IPS DF 4.7 (cell line): ENCODE data around the gene S100PBP.
"Not testable (repeated sequence)": the region's sequence is repeated elsewhere in the genome, so short reads cannot be mapped to it uniquely, and the experiment has no call there.

Experiments
- DNase-seq: peaks from one replicate; pipeline ENCODE4 v3.0.0-alpha.2; 2013; ENCODE audit warnings: low spot score; ENCODE audit errors: extremely low read depth

S100PBP gene

GRCh38 chr1:32784817-32785216, 32.6 kb upstream of the S100PBP start:
- DNase-seq = no peak

GRCh38 chr1:32786856-32787255, 30.6 kb upstream of the S100PBP start:
- no peak for DNase-seq

- DNase-seq = not testable (repeated sequence)
These were observed 28.1 kb upstream of the S100PBP start for GRCh38 chr1:32789356-32789755.

- no peak for DNase-seq
These were observed 25.6 kb upstream of the S100PBP start for GRCh38 chr1:32791881-32792280.

- not testable (repeated sequence) for DNase-seq
These were observed 21.7 kb upstream of the S100PBP start for GRCh38 chr1:32795763-32796162.

- no peak for DNase-seq
These were observed 20.0 kb upstream of the S100PBP start for GRCh38 chr1:32797456-32797855.

- DNase-seq = no peak
These were observed 19.3 kb upstream of the S100PBP start for GRCh38 chr1:32798191-32798590.

- DNase-seq = no peak
These were observed 18.6 kb upstream of the S100PBP start for GRCh38 chr1:32798679-32799416.

GRCh38 chr1:32801096-32801715, 16.2 kb upstream of the S100PBP start:
- DNase-seq = no peak

GRCh38 chr1:32804460-32804859, 13.0 kb upstream of the S100PBP start:
- DNase-seq = not testable (repeated sequence)

- DNase-seq = no peak
These were observed 11.2 kb upstream of the S100PBP start for GRCh38 chr1:32806290-32806689.

GRCh38 chr1:32806910-32807523, 10.4 kb upstream of the S100PBP start:
- DNase-seq = no peak

GRCh38 chr1:32808580-32808979, 8.9 kb upstream of the S100PBP start:
- no peak for DNase-seq

GRCh38 chr1:32810358-32810757, 7.1 kb upstream of the S100PBP start:
- no peak for DNase-seq

- no peak for DNase-seq
These were observed 6.2 kb upstream of the S100PBP start for GRCh38 chr1:32811265-32811664.

- DNase-seq = no peak
These were observed 5.5 kb upstream of the S100PBP start for GRCh38 chr1:32811917-32812316.

GRCh38 chr1:32813941-32814739, 3.3 kb upstream of the S100PBP start:
- no peak for DNase-seq

GRCh38 chr1:32816676-32817158, 736 bp upstream of the S100PBP start:
- DNase-seq = no peak

GRCh38 chr1:32817815-32818786, 648 bp downstream of the S100PBP start:
- DNase-seq = no peak

GRCh38 chr1:32818804-32819541, 1.5 kb downstream of the S100PBP start:
- DNase-seq = no peak
